NK-92 (cell line): Measurements from ENCODE around the gene NCK2.

ENCODE experiments used
- DNase-seq: peaks from one replicate; lab custom pipeline; 2025; ENCODE audit not compliant: unreplicated experiment; lab: John Stamatoyannopoulos, UW

NCK2 gene

DNA sequence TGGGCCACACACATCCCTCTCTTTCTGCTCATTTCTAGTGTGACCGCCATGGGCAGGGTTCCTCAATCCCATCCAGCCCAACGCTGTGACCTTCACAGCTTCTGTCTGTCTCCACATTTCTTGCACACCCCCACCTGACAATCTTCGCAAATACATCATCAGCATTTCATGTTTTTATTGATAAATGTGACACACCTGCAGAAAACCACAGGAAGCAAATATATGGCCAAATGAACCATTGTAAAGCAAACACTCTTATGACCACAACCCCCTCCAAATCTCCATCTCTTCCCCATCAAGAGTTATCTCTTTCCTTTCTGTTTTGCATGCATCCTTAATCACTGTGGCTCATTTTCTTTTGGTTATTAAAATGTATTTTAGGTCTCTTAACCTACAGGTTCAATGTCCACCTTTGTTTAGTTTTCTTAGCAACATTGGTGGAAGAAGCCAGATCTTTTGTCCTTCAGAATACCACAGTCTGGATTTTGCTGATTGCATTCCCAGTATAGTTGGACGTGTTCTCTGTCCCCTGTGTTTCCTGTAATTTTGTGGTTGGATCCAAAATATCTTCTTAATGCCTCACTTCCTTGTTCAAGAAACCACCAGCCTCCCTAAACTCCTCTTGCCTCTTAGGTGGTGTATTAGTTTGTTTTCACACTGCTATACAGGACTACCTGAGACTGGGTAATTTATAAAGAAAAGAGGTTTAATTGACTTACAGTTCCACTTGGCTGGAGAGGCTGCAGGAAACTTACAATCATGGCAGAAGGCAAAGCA lies 9.8 kb upstream of the NCK2 start:
- DNase-seq, result no peak

DNA sequence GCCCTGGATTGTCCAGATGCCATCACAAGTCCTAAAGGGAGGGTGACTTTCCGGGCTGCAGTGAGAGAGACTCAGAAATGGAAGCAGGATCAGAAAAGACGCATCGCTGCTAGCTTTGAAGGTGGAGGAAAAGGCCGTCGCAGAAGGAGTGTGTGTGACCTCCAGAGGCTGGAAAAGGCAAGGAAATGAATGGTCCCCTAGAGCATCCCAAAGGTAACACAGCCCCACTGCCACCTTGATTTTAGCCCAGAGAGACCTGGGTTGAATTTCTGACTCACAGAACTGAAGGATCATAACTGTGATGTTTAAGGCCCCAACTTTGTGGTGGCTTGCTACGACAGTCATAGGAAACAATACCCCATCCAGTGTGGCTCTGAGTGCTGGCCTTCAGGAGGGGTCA lies 8.6 kb upstream of the NCK2 start:
- DNase-seq, result no peak

DNA sequence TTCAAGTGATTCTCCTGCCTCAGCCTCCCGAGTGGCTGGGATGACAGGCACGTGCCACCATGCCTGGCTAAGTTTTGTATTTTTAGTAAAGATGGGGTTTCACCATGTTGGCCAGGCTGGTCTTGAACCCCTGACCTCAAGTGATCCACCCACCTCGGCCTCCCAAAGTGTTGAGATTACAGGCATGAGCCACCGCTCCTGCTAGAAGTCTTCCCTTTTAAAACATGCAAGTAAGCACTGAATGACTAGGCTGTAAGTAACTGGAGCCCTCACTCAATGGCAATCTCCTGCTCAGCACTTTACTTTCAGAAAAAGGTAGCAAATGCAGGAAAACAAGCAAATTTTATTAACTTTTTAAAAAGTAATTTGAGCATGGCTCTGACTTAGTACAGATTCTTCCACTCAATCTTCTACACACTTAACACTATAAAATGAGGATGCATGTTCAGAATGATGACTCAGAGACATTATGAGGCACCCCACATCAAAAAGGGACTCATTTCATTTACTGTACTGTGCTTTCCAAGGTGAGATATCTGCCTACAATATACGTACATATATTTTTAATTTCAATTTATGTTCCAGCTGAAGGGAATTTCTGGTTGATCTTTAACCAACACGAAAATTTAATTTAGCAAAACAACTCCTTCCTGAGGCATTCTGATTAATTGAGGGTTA lies 6.6 kb upstream of the NCK2 start:
- no peak for DNase-seq

DNA sequence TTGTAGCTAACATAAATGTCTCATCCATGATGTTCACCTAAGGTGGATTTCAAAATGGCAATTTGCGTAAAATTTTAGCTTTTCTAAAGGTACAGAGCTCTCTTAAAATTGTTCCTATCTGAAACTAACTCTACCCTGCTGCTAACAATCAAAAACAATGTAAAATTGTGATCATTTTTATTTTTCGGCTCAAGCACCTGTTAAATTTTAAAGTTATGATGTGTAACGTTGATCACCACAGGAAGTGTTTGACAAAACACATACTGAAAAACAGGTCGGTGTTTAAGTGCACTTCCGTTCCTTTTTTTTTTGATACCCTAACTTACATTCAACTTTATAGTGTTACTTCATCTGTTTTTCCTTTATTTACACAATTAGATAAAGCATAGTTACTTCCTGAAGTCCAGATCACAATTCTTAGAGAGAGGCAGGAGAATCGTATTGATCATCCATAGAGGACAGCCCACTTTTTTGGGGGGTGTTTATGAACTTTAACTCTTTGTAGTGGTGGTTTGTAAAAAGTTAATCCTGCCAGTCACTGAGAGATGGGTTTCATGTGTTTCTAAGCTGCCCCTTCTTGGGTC lies 6.0 kb upstream of the NCK2 start:
- no peak for DNase-seq

DNA sequence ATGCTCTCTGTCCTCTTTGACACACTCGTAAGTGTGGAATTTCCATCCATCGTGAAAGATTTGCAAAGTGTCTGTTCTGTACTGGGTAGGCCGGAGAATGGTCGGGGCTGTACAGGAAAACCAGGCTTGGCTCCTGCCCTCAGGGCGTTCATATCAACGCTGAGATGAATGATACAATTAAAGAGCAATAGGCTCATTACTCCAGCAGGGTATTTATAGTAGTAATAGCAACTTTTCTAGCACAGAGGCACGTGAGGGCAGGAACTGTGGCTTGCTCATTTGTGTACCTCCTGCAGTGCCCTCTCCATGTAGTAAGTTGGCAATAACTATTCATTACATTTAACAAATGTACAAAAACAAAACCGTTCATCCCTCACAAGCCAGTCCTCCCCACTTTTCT lies 5.3 kb upstream of the NCK2 start:
- no peak for DNase-seq

DNA sequence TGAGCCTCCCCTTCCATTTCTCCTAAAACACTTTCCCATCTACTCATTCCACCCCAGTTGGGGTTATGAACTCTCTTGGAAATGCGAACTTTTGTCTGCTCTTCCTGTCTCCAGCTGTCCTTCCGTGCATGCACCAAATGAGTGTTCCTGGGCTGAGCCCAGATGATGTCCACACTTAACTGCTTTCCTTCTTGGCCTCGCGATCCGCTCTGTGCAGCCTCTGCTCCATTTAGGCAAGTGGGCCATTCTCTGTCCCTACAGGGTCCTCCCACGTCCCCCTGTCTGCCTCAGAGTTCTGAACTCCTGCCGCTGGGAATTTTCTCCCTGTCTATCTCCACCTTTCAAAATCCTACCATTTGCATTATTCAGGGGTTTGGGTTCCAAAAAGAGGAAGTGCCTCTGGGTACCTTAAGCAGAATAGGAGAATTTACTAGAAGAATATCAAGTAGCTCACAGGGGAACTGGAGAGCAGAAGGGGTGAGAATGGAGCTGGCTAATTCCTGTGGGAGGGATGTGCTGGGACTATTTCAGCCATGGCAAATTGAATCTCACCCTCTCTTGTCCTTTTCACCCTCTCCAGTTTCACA lies 4.7 kb upstream of the NCK2 start:
- no peak for DNase-seq

DNA sequence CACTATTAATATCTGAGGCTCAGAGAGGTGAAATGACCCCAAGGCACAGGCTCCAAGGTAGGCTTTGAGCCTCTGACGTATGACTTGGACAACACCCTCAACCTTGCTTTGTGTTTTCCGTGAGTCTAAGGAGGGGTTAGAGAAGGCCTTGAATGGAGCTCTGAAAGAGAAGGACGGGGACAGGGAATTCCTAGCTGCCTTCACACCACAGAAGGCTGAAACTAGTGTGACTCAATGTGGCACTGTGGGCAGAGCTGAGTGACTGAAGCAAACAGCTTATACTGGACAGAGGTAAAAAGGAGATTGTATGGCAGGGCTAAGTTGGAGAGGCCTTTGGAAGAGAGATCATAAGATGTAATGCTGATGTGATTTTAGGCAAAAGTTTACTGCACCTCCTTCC lies 3.5 kb upstream of the NCK2 start:
- no peak for DNase-seq

DNA sequence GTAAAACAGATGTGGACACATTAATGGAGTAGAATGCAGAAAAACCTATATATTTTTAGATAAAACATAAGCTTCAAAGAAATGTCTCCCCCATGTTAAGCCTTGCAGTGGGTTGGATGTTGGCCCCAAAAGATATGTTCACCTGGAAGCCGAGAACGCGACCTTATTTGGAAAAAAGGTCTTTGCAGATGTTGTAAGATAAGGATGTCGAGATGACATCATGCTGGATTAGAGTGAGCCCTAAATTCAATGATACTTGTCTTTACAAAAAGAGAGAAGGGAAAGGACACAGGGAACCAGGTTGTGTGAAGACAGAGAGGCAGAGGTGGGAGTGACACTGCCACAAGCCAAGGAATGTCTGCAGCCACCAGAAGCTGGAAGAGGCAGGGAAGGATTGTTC lies 3.1 kb upstream of the NCK2 start:
- DNase-seq, result no peak

DNA sequence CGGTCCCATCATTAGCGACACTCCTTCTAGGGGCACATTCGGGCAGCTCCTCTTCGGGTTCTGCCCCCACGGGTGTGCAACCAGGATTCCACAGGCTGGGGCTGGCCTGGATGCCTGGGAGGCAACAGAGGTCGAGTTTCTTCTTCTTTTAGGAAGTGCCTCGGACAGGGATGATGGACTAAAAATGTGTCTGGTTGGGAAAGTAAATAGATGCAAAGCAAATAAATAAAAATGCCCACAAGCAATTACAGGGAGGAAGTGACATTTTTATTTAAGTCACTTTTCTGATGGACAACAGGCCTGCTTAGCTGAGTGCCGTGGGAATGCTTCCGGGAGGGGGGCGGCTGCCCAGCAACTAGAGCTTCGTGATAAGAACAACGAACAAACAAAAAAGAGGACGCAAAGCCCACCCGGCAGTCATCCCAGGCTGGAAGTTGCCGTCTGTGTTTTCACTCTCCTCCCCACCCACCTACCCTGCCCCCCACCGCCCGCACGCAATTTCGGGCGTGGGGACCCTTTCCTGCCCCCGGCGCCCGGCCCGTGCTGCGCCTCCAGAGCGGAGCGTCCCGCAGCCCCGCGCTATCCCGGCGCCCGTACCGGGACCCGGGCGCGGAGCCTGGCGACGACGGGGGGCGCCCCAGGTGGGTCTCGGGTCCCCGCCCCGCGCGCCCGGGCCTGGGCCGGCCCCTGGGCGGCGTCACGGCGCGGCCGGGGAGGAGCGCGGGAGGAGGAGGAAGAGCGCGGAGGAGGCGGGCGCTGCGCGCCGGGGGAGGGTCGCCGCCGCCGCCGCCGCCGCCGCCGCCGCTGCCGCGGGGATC lies 412 bp upstream of the NCK2 start:
- no peak for DNase-seq

DNA sequence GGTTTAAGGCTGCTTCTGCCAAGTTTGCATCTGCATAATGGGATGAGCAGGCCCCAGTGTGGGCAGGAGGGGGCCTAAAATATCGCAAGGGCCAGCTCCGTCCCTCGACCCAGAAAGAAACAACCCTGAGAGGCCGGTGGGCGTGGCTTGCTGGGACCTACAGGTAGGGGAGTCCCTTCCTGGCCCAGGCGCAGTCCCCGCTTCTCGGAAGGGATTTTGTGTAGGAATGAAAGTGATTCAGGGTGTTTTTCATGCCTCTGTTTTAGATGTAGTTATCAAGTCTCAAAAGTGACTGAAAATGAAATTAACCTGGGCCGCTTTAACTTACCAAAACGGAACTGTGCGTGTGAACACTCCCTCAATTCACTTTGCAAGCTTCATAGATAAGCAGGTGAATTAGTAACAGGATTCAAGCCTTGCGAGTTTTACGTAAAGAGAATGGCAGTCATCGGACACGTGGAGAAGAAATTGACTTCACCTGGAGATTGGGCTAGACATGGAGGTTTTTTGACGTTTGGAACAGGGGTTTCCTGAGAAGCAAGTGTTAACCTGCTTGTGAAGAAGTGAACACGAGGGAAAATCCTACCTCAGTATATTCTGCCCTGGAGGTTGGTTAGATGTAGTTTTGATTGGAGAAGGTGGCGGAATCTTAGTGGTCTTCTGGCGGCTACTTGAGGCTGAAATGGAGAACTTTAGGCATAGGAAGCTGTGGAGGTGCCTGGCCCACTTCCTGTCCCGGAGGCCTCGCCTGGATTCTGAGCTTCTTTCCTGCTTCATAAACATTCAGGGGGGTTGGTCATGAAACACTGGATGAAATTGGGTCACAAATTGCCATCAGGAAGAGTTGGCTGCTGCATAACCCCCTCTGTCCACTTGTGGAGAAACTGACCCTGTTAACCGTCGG lies 1.7 kb downstream of the NCK2 start:
- no peak for DNase-seq

DNA sequence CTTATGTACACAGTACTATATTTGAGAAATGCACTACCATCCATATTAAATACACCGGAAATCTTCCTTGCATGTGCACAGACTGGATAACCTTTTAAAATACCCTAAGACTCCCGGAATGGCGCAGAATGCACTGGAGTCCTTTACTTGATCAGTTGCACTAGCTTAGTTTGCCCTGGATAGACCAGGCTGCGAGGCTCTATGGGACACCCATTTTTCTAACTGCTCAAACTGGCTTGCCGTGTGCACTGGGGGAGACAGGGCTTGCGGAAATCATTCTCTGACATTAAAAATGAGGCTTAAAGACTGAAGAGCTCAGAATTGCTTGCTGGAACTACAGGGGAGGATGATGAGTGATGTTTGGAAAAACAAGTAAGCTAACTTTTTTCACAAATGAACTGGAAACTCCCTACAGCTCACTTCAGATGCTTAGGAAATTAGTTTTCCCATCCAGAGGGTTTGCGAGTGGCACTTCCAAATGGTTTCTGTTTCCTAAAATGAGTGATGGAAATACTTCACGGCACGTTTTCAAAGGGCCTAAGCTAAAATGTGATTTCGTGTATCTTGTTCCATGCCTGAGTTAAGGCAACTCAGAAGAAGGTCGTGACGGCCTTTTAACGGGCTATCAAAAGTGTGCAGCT lies 2.7 kb downstream of the NCK2 start:
- no peak for DNase-seq

DNA sequence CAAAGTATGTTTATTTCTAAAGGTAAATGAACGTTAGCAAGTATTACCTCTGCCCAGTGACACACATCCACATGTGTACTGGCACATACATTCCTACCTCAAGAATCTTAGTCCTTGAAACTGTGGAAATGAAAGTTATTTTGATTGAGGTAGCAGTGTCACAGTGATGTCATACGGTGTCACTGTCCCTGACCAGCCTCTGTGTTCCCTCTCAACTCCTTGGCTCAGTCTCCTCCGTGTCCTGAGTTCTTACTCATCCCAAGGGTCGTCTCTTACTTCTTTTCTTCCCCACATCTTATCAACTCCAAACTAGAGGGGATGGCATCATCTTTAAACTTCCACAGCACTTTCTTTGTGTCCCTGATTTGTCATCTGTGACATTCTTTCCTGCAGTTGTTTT lies 3.3 kb downstream of the NCK2 start:
- DNase-seq, result no peak

DNA sequence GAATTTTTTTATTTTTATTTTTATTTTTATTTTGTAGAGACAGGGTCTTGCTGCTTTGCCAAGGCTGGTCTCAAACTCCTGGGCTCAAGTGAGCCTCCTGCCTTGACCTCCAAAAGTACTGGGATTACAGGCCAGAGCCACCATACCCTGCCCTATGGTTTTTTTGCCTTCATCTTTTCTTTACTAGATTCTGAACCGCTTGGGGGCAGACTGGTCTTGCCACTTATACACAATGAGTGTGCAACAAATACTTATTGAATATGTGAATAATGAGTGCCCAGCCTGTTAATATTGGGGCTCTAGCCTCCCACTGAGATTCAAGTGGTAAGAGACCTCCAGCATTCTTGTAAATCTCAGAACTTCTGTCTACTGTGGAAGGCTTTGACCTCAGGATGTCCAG lies 3.9 kb downstream of the NCK2 start:
- DNase-seq, result no peak

DNA sequence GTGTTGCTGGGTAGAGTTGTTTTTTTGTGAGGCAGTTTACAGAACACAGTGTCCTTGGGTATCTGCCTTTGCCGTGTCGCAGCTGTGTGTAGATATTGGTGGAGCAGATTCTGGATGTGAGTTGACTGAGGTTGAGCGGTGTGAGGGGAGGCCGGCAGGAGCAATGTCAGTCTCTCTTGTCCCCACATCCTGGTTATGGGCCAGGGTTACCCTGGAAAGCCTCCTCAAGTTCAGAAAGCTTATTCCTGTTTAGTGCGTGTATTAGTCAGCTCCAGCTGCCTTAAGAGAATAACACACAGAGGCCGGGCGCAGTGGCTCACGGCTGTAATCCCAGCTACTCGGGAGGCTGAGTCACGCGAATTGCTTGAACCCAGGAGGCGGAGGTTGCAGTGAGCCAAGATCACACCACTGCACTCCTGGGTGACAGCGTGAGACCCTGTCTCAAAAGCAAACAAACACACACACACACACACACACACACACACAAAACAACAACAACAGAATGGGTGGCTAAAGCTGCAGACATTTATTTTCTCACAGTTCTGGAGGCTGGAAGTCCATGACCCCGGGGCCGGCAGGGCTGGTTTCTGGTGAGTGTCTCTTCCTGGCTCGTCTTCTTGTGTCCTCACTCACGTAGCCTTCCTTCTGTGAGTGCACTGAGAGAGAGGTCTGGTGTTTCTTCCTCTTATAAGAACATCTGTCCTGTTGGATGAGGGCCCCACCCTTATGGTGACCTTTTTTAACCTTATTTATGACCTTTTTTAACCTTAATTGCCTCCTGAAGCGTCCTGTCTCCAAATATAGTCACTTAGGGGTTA lies 5.1 kb downstream of the NCK2 start:
- no peak for DNase-seq

DNA sequence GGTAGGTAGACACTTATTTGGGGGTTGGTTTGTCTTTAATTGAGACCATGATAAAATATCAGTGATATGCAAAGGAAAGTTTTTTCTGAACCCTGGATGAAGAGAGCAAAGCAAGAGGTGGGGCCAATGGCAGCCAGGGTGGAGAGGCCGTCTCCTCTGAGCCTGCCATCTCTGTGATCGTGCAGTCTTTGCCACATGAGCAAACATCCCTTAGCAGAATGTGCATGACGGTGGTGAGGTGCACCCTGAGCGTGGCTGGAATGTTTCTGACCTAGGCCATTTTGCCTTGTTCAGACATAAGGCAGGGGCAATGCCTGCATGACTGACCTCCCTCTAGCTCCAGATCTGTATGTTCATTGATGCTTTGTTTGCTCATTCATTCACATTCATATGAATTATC lies 6.0 kb downstream of the NCK2 start:
- DNase-seq, result no peak

DNA sequence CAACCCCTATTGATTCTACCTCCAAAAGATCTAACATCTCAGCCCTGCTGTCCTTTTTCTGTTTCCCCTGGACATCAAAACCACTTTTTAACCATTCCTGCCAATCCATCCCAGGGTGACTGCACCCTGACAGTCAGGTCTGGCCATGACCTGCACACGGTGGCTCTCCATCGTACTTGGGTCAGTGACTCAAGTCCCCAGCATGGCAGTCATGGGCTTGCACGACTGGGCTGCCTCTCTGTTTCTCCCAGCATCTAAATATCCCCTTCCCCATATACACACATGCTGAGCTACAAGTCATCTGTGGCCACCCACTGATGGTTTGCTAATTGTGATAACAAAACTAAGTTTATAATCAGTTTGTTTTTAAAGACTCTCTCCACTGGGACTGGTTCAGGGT lies 6.6 kb downstream of the NCK2 start:
- DNase-seq, result no peak

DNA sequence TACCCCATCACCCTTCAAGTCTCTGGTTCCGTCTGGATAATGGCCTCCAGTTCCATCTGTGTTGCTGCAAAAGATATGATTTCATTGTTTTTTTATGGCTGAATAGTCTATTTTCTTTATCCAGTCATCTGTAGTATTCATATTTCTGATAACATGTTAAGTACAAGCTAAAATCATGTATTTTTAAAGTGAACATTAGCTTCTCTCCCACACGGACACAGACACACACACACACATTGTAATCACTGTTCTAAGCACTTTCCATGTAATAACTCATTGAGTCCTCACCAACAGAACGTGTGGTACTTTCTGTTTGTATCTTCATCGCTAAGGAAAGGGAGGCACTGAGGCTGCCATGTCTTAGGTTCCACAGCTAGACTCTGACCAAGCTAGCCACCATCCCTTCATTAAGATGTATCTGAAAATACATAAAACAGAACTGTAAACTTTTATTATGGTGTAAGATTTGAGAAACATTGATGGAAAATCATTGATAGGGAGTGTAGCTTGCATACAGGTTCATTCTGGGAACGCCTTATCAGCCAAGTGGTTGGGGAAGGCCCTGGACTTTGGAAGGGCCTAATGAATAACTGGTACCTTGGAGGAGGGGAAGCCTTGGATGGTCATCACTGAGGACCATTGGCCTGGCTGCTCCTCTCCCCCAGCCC lies 8.1 kb downstream of the NCK2 start:
- no peak for DNase-seq

DNA sequence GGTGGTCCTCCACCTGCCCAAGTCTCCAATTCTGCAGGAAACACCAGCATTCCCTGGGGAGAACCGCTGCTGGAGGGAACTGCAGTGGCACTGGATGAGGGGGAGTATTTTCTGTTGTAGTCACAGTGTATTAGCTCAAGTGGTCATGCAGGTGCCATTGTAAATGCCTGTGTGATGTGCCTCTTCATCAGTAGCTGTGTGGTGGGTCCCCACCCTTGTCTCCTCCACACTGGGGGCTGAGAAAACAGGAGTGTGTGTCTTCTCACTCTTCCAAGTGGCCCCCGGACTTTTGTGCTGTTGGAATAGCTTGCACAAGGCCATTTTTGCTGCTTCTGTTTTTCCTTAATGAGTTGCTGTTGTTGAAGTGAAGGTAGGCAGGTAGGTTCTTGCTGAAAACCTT lies 8.7 kb downstream of the NCK2 start:
- DNase-seq, result no peak
